GM10248 (cell line): ENCODE results near the gene SORCS3.

Experiments
- CTCF ChIA-PET: fragments of 300-600 bp; sonication (Branson Sonifier 250); formaldehyde crosslinking; extraction: SDS; loops from one replicate; lab custom pipeline; 2021; ENCODE audit warnings: antibody characterized with exemption; lab: Yijun Ruan, JAX
- POLR2A ChIA-PET: fragments of 350-650 bp; sonication (Branson Sonifier 250); formaldehyde crosslinking; extraction: SDS; loops from one replicate; lab custom pipeline; 2020; ENCODE audit warnings: antibody characterized with exemption; lab: Yijun Ruan, JAX
- DNase-seq: peaks from one replicate; pipeline ENCODE4 v3.0.0; 2012; ENCODE audit errors: extremely low spot score
- CTCF ChIP-seq: IDR thresholded peaks from 2 replicates; pipeline ENCODE4 v1.5.1; 2012; ENCODE audit warnings: mild to moderate bottlenecking, low read depth; ENCODE audit errors: extremely low read depth, missing control alignments, control extremely low read depth

SORCS3 gene

DNA sequence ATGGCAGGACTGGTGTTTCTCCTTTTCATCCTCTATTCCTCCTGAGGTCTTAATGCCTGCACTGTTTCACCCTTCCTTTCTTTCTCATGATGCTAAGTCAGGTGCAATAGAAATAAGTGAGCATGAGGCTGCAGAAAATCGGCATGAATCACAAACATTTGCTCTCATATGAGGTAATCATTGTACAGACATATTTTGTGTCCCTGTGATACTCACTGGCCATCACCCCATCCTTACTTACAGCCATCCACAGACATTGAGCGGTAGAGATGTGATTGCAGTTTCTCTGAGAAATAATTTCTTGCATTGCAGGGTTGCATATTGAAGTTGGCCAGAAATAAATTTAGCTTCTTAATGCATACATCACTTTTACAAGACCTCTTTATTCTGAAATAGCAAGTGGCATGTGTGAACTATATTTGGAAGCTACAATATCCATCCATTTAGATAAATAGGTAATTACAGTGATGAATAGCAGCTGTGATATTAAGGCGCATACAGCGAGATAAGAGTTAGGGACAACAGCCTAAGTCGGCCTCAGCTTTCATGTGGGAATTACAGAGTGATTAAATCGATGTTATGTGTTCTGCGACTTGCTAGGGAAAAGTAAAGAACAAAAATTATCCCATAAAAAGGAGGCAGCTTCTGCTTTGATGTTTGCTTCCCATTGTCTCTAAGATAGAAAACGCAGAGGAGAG lies 612.6 kb downstream of the SORCS3 start:
- ChIA-PET CTCF (no interaction called here), POLR2A (no interaction called here)
- DNase-seq = no peak
- no peak for TF ChIP-seq CTCF

GRCh38 chr10:105258036-105258673 lies 617.1 kb downstream of the SORCS3 start:
- no peak for TF ChIP-seq CTCF
- CTCF ChIA-PET = no interaction called here

DNA sequence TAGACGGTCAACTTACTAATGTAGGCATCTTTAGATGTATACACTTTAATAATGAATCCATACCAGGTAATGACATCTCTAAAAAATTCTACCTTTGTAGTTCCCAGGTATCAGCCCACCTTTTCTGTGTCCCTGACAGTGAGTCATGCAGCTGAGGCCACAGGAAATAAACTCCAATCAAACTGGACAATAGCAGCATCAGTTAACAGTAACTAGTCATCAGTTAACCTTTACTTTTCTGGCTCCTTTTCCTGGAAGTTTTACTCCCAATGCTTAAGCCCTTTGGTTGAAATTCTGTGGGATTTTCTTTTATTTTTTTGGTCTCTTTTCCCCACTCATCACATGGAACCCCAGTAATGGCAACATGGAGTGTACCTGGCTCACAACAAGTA lies 617.6 kb downstream of the SORCS3 start:
- ChIA-PET POLR2A (no interaction called here), CTCF (no interaction called here)
- DNase-seq = no peak
- no peak for TF ChIP-seq CTCF

More at GRCh38 chr10:105258036-105258673, 617.1 kb downstream of the SORCS3 start:
- POLR2A ChIA-PET = no interaction called here
- no peak for DNase-seq

DNA sequence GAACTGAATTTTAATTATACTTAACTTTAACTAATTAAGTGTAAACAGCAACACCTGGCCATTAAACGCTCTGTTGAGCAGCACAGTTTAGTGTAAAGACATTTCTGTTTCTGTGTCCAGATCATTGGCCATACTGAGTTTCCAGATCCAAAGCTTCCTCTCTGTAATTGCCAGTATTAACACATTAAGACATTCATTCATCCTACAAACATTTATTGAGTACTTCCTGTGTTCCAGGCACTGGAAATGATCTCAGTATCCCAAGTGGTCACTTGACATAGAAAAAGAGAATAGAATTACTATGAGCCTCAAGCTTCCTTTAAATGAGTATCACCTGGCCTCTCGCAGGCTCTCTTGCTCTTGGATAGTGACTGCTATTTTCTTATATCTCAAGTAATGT lies 618.1 kb downstream of the SORCS3 start:
- no peak for DNase-seq
- CTCF ChIA-PET = no interaction called here
- POLR2A ChIA-PET = no interaction called here
- TF ChIP-seq CTCF = no peak

- CTCF ChIA-PET = interaction anchor here (1.4 kb wide), 1 partner anchor 11 kb away, joined by 3 read pairs; no protein-coding TSS in a partner anchor
- no peak for TF ChIP-seq CTCF
- DNase-seq = no peak
- POLR2A ChIA-PET = no interaction called here
Observed at GRCh38 chr10:105262666-105263065, 621.6 kb downstream of the SORCS3 start.

GRCh38 chr10:105266966-105267539 lies 626.0 kb downstream of the SORCS3 start:
- POLR2A ChIA-PET = no interaction called here
- no peak for DNase-seq
- TF ChIP-seq CTCF = no peak
- CTCF ChIA-PET = no interaction called here
